Stimulated activated CD8-positive, alpha-beta memory T cell treated with anti-CD3 and anti-CD28 coated beads, Interleukin-15, amount 100 ng/mL, for 4 hours (primary cell): Measurements from ENCODE around the gene P2RY6.

Experiments
- DNase-seq, 2 donors: peaks; one replicate each; pipeline ENCODE4 v3.0.0-alpha.2; 2020; ENCODE audit warnings: low read depth in 2 of 2

Gene P2RY6

GRCh38 chr11:73236854-73237253 lies 35.3 kb upstream of the P2RY6 start:
- DNase-seq: no peak

GRCh38 chr11:73237471-73238290 lies 34.5 kb upstream of the P2RY6 start:
- DNase-seq: no peak

GRCh38 chr11:73239111-73239521 lies 33.0 kb upstream of the P2RY6 start:
- no peak for DNase-seq

GRCh38 chr11:73239571-73240189 lies 32.5 kb upstream of the P2RY6 start:
- no peak for DNase-seq

GRCh38 chr11:73240190-73240781 lies 31.9 kb upstream of the P2RY6 start:
- DNase-seq: no peak

- no peak for DNase-seq
Measured at GRCh38 chr11:73241300-73241699, 30.8 kb upstream of the P2RY6 start.

- DNase-seq: peak; percentile 37 to 51
Measured at GRCh38 chr11:73242251-73243092, 29.7 kb upstream of the P2RY6 start.

- no peak for DNase-seq
Measured at GRCh38 chr11:73243093-73243485, 29.0 kb upstream of the P2RY6 start.

GRCh38 chr11:73244589-73245240 lies 27.4 kb upstream of the P2RY6 start:
- no peak for DNase-seq

GRCh38 chr11:73245461-73245860 lies 26.7 kb upstream of the P2RY6 start:
- no peak for DNase-seq

- no peak for DNase-seq
Measured at GRCh38 chr11:73246303-73246702, 25.8 kb upstream of the P2RY6 start.

- no peak for DNase-seq
Measured at GRCh38 chr11:73248526-73249185, 23.5 kb upstream of the P2RY6 start.

GRCh38 chr11:73249304-73249703 lies 22.8 kb upstream of the P2RY6 start:
- DNase-seq: no peak

GRCh38 chr11:73249853-73250783 lies 22.0 kb upstream of the P2RY6 start:
- DNase-seq: no peak

GRCh38 chr11:73252577-73253191 lies 19.5 kb upstream of the P2RY6 start:
- no peak for DNase-seq

- no peak for DNase-seq
Measured at GRCh38 chr11:73257342-73258103, 14.6 kb upstream of the P2RY6 start.

GRCh38 chr11:73258104-73259035 lies 13.8 kb upstream of the P2RY6 start:
- no peak for DNase-seq
